HepG2 (cell line): ENCODE measurements around the gene PA2G4. TPM values are rescaled to one million over a fixed set of nuclear protein-coding genes. Genes with fewer than 3 reads are reported as not detected.

Source experiments
- HES4 ChIP-seq: sonication (generic); formaldehyde crosslinking; IDR thresholded peaks from 2 replicates; pipeline ENCODE4 v1.9.0; 2021; ENCODE audit warnings: mild to moderate bottlenecking, missing genetic modification reagents, borderline replicate concordance
- HMGA1 ChIP-seq: sonication (generic); formaldehyde crosslinking; conservative IDR thresholded peaks from 2 replicates; pipeline ENCODE4 v1.4.0; 2020; ENCODE audit warnings: missing genetic modification reagents
- KLF15 ChIP-seq: sonication (generic); formaldehyde crosslinking; IDR thresholded peaks from 2 replicates; pipeline ENCODE4 v1.8.1; 2023; ENCODE audit warnings: borderline replicate concordance, mild to moderate bottlenecking, inconsistent platforms, missing genetic modification reagents, mixed read lengths
- NR2F6 ChIP-seq, 2 experiments: IDR thresholded peaks; 2 replicates each; pipeline ENCODE4 v1.6.1; 2016; ENCODE audit warnings: antibody characterized with exemption in 1 of 2, mild to moderate bottlenecking in 1 of 2
- PTBP1 ChIP-seq: fragments of 200-400 bp; formaldehyde crosslinking; IDR thresholded peaks from 2 replicates; pipeline ENCODE4 v1.6.1; 2018; ENCODE audit warnings: low read length, low read depth; ENCODE audit not compliant: poor library complexity, severe bottlenecking
- RFX1 ChIP-seq: fragments of 450-650 bp; IDR thresholded peaks from 2 replicates; pipeline ENCODE4 v1.6.1; 2017
- ZNF44 ChIP-seq: sonication (generic); formaldehyde crosslinking; IDR thresholded peaks from 2 replicates; pipeline ENCODE4 v1.5.1; 2020; ENCODE audit warnings: mild to moderate bottlenecking, missing genetic modification reagents
- ZNF614 ChIP-seq: IDR thresholded peaks from 2 replicates; pipeline ENCODE4 v1.6.1; 2018; ENCODE audit warnings: missing biosample characterization, missing genetic modification reagents, inconsistent platforms, borderline replicate concordance
- ZNF891 ChIP-seq: sonication (generic); formaldehyde crosslinking; IDR thresholded peaks from 2 replicates; pipeline ENCODE4 v1.5.0; 2020; ENCODE audit warnings: mild to moderate bottlenecking, missing genetic modification reagents
- polyA plus RNA-seq, 8 experiments: library from polyadenylated mRNA; depleted of rRNA in 3 of 8; stranded (reverse) in 7 of 8; unstranded in 1 of 8; fragments of >200 nt; fragmentation: Illumina TruSeq in 4 of 8; extraction: Trizol in 4 of 8; gene quantifications; 2 replicates each; pipeline versions ENCODE4 v1.2.1 to v1.2.3, GENCODE V29; 2011 to 2016; ENCODE audit warnings: low read depth in 4 of 8, missing spikeins in 1 of 8, mixed read lengths in 1 of 8; ENCODE audit not compliant: insufficient read depth in 1 of 8
- total RNA-seq, 5 experiments: library from RNA; depleted of rRNA; stranded (reverse); fragments of >200 nt; fragmentation: Illumina TruSeq; extraction: Trizol; gene quantifications; 2 replicates each; pipeline ENCODE4 v1.2.3, GENCODE V29; 2016; ENCODE audit warnings: low read depth in 1 of 5
- TF ChIP-seq, protein P1 (sequence below): sonication (generic); formaldehyde crosslinking; conservative IDR thresholded peaks from 2 replicates; pipeline ENCODE4 v1.4.0; 2020; ENCODE audit warnings: missing genetic modification reagents
- TF ChIP-seq, protein P2 (sequence below): sonication (generic); formaldehyde crosslinking; IDR thresholded peaks from 2 replicates; pipeline ENCODE4 v1.4.0; 2020; ENCODE audit warnings: mild to moderate bottlenecking, missing genetic modification reagents
- TF ChIP-seq, protein P3 (sequence below): sonication (generic); formaldehyde crosslinking; IDR thresholded peaks from 2 replicates; pipeline ENCODE4 v1.8.1; 2023; ENCODE audit warnings: missing genetic modification reagents, mild to moderate bottlenecking, borderline replicate concordance
- TF ChIP-seq, protein P4 (sequence below): sonication (generic); formaldehyde crosslinking; IDR thresholded peaks from 2 replicates; pipeline ENCODE4 v1.5.1; 2020; ENCODE audit warnings: mild to moderate bottlenecking, missing genetic modification reagents, moderate library complexity
- TF ChIP-seq, protein P5 (sequence below): fragments of 450-650 bp; IDR thresholded peaks from 2 replicates; pipeline ENCODE4 v1.6.1; 2017; ENCODE audit warnings: mild to moderate bottlenecking
- TF ChIP-seq, protein P6 (sequence below): sonication (generic); formaldehyde crosslinking; IDR thresholded peaks from 2 replicates; pipeline ENCODE4 v1.5.0; 2020; ENCODE audit warnings: missing genetic modification reagents

PA2G4 gene
- total and polyA plus RNA-seq, 2 of the 13 experiments (the other 11 are each of a cell fraction or from before 2014, with no cell fraction given) = 147 to 240 TPM

DNA sequence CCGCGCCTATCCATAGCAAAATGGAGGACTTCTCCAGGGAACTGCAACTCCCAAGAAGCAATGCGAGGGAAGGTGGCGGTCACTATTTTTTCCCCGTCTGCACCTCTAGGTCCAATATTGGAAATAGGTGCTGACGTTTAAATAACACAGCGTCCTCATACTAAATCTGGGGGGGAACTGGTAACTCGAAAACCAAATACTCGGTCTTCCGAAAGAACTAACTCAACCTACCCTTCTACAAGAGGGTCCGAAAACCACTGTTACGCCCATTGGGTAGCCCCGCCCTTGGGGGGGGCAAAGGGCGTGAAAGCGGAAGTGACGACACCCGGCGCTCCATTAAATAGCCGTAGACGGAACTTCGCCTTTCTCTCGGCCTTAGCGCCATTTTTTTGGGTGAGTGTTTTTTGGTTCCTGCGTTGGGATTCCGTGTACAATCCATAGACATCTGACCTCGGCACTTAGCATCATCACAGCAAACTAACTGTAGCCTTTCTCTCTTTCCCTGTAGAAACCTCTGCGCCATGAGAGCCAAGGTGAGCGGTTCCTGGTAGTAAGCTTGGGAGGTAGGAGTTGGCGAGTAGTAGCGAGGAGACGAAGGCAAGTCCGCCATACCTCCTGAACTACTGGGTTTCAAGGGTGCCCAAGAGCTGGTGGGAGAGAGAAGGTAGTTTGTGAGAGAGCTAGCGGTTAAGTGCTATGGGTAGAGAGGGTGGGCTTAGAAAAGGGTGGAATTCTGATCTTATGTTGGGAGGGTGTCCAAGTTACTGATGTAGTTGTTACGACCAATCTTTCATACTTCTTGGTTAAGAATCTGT, 12.1 kb downstream of the PA2G4 start, which contains the start of gene RPL41 (continued):
- TF ChIP-seq, protein P1, sequence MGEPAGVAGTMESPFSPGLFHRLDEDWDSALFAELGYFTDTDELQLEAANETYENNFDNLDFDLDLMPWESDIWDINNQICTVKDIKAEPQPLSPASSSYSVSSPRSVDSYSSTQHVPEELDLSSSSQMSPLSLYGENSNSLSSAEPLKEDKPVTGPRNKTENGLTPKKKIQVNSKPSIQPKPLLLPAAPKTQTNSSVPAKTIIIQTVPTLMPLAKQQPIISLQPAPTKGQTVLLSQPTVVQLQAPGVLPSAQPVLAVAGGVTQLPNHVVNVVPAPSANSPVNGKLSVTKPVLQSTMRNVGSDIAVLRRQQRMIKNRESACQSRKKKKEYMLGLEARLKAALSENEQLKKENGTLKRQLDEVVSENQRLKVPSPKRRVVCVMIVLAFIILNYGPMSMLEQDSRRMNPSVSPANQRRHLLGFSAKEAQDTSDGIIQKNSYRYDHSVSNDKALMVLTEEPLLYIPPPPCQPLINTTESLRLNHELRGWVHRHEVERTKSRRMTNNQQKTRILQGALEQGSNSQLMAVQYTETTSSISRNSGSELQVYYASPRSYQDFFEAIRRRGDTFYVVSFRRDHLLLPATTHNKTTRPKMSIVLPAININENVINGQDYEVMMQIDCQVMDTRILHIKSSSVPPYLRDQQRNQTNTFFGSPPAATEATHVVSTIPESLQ (CRISPR knock-in tag) = peak; percentile 90; the same call in 1 of the 2 replicates
- TF ChIP-seq, protein P2, sequence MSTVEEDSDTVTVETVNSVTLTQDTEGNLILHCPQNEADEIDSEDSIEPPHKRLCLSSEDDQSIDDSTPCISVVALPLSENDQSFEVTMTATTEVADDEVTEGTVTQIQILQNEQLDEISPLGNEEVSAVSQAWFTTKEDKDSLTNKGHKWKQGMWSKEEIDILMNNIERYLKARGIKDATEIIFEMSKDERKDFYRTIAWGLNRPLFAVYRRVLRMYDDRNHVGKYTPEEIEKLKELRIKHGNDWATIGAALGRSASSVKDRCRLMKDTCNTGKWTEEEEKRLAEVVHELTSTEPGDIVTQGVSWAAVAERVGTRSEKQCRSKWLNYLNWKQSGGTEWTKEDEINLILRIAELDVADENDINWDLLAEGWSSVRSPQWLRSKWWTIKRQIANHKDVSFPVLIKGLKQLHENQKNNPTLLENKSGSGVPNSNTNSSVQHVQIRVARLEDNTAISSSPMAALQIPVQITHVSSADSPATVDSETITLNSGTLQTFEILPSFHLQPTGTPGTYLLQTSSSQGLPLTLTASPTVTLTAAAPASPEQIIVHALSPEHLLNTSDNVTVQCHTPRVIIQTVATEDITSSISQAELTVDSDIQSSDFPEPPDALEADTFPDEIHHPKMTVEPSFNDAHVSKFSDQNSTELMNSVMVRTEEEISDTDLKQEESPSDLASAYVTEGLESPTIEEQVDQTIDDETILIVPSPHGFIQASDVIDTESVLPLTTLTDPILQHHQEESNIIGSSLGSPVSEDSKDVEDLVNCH (CRISPR knock-in tag) = 0 out of 2 replicates have a peak, but pooled peaks have one; percentile 76
- peak; percentile 45; the same call in 1 of the 2 replicates for TF ChIP-seq ZNF614 (CRISPR knock-in tag)
- TF ChIP-seq, protein P3, sequence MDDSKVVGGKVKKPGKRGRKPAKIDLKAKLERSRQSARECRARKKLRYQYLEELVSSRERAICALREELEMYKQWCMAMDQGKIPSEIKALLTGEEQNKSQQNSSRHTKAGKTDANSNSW (CRISPR knock-in tag) = no peak
- TF ChIP-seq, protein P4, sequence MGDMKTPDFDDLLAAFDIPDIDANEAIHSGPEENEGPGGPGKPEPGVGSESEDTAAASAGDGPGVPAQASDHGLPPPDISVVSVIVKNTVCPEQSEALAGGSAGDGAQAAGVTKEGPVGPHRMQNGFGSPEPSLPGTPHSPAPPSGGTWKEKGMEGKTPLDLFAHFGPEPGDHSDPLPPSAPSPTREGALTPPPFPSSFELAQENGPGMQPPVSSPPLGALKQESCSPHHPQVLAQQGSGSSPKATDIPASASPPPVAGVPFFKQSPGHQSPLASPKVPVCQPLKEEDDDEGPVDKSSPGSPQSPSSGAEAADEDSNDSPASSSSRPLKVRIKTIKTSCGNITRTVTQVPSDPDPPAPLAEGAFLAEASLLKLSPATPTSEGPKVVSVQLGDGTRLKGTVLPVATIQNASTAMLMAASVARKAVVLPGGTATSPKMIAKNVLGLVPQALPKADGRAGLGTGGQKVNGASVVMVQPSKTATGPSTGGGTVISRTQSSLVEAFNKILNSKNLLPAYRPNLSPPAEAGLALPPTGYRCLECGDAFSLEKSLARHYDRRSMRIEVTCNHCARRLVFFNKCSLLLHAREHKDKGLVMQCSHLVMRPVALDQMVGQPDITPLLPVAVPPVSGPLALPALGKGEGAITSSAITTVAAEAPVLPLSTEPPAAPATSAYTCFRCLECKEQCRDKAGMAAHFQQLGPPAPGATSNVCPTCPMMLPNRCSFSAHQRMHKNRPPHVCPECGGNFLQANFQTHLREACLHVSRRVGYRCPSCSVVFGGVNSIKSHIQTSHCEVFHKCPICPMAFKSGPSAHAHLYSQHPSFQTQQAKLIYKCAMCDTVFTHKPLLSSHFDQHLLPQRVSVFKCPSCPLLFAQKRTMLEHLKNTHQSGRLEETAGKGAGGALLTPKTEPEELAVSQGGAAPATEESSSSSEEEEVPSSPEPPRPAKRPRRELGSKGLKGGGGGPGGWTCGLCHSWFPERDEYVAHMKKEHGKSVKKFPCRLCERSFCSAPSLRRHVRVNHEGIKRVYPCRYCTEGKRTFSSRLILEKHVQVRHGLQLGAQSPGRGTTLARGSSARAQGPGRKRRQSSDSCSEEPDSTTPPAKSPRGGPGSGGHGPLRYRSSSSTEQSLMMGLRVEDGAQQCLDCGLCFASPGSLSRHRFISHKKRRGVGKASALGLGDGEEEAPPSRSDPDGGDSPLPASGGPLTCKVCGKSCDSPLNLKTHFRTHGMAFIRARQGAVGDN (CRISPR knock-in tag) = peak; percentile 15; the same call in 1 of the 2 replicates
- TF ChIP-seq, protein P5, sequence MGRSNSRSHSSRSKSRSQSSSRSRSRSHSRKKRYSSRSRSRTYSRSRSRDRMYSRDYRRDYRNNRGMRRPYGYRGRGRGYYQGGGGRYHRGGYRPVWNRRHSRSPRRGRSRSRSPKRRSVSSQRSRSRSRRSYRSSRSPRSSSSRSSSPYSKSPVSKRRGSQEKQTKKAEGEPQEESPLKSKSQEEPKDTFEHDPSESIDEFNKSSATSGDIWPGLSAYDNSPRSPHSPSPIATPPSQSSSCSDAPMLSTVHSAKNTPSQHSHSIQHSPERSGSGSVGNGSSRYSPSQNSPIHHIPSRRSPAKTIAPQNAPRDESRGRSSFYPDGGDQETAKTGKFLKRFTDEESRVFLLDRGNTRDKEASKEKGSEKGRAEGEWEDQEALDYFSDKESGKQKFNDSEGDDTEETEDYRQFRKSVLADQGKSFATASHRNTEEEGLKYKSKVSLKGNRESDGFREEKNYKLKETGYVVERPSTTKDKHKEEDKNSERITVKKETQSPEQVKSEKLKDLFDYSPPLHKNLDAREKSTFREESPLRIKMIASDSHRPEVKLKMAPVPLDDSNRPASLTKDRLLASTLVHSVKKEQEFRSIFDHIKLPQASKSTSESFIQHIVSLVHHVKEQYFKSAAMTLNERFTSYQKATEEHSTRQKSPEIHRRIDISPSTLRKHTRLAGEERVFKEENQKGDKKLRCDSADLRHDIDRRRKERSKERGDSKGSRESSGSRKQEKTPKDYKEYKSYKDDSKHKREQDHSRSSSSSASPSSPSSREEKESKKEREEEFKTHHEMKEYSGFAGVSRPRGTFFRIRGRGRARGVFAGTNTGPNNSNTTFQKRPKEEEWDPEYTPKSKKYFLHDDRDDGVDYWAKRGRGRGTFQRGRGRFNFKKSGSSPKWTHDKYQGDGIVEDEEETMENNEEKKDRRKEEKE = no peak
- no peak for TF ChIP-seq KLF15 (CRISPR knock-in tag)
- no peak for TF ChIP-seq HMGA1 (CRISPR knock-in tag)
- TF ChIP-seq ZNF891 (CRISPR knock-in tag) = 0 out of 2 replicates have a peak, but pooled peaks have one; percentile 66
- TF ChIP-seq PTBP1 = no peak
- no peak for TF ChIP-seq RFX1
- TF ChIP-seq HES4 (CRISPR knock-in tag) = no peak
- peak; percentile 29; the same call in 1 of the 2 replicates for TF ChIP-seq NR2F6 (IDR thresholded peaks at IDR 0.05)
- TF ChIP-seq NR2F6 (CRISPR knock-in tag; IDR thresholded peaks at IDR 0.05) = peak; percentile 33; the same call in 1 of the 2 replicates
- TF ChIP-seq, protein P6, sequence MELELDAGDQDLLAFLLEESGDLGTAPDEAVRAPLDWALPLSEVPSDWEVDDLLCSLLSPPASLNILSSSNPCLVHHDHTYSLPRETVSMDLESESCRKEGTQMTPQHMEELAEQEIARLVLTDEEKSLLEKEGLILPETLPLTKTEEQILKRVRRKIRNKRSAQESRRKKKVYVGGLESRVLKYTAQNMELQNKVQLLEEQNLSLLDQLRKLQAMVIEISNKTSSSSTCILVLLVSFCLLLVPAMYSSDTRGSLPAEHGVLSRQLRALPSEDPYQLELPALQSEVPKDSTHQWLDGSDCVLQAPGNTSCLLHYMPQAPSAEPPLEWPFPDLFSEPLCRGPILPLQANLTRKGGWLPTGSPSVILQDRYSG (CRISPR knock-in tag) = no peak
- TF ChIP-seq ZNF44 (CRISPR knock-in tag) = no peak
